K562 (cell line): ENCODE results near the gene CSF2RB. TPM values are rescaled to one million over a fixed set of nuclear protein-coding genes. Genes with fewer than 3 reads are reported as not detected.

Experiments
- ATAC-seq: fragments of 200-7000 bp; cut with Tn5 transposase; 3 replicates; pipeline ENCODE4 v1.9.1; 2020; ENCODE audit warnings: moderate library complexity
- BruUV-seq: library from RNA; stranded (reverse); fragments of 400-500 nt; replicated peaks from 2 replicates; lab custom pipeline; 2021; lab: Mats Ljungman, UMichigan
- CTCF ChIA-PET: fragments of 300-600 bp; formaldehyde crosslinking; extraction: SDS; loops from one replicate; lab custom pipeline; 2021; ENCODE audit warnings: low intra/inter-chr PET ratio; lab: Yijun Ruan, JAX
- POLR2A ChIA-PET: fragments of 300-600, 350-650 bp; sonication (Branson Sonifier 250); formaldehyde crosslinking; extraction: SDS; loops from one replicate; lab custom pipeline; 2021; ENCODE audit warnings: antibody characterized with exemption, inconsistent platforms; lab: Yijun Ruan, JAX
- DNase-seq, 4 experiments: peaks; one replicate each; pipeline versions ENCODE4 v3.0.0 to v3.0.0-alpha.2; 2011 to 2018; ENCODE audit warnings: low spot score in 3 of 4, mixed read lengths in 3 of 4; ENCODE audit errors: extremely low read depth in 1 of 4
- FAIRE-seq: peaks from 2 replicates; lab custom pipeline; 2011; peaks lifted over from hg19 to GRCh38; lab: Jason Lieb, UNC
- H2AFZ ChIP-seq: 2 replicates; pipeline ENCODE4 v1.6.0; 2011; ENCODE audit warnings: low read depth, low read length, control low read depth, inconsistent platforms
- H3K27ac ChIP-seq: fragments of 200-600 bp; 3 replicates; pipeline ENCODE4 v1.8.0; 2011; ENCODE audit warnings: low read depth, mild to moderate bottlenecking, control low read depth, inconsistent platforms, low read length, moderate library complexity, mixed read lengths; ENCODE audit errors: extremely low read depth
- H3K27me3 ChIP-seq, 2 experiments: fragments of 300-600 bp in 1 of 2; 2 replicates in 1 of 2; 3 replicates in 1 of 2; pipeline versions ENCODE4 v1.6.0 to v1.8.0; 2011; ENCODE audit warnings: inconsistent platforms in 2 of 2, low read length in 2 of 2, mild to moderate bottlenecking in 1 of 2, mixed read lengths in 1 of 2, moderate library complexity in 1 of 2; ENCODE audit not compliant: control insufficient read depth in 2 of 2, insufficient read depth in 2 of 2
- H3K36me3 ChIP-seq: fragments of 300-600 bp; 3 replicates; pipeline ENCODE4 v1.8.0; 2011; ENCODE audit warnings: mild to moderate bottlenecking, low read length, inconsistent platforms; ENCODE audit not compliant: control insufficient read depth, insufficient read depth
- H3K4me1 ChIP-seq, 2 experiments: fragments of 200-600 bp in 1 of 2; replicated peaks in 1 of 2; 2 replicates in 1 of 2; 3 replicates in 1 of 2; pipeline versions ENCODE4 v1.5.1 to v1.8.0; 2011; ENCODE audit warnings: inconsistent platforms in 2 of 2, low read length in 2 of 2, mild to moderate bottlenecking in 1 of 2, mixed read lengths in 1 of 2, moderate library complexity in 1 of 2; ENCODE audit not compliant: control insufficient read depth in 2 of 2, insufficient read depth in 2 of 2
- H3K4me2 ChIP-seq: 2 replicates; pipeline ENCODE4 v1.6.1; 2011; ENCODE audit warnings: low read length, control low read depth, inconsistent platforms, mixed read lengths; ENCODE audit not compliant: insufficient read depth
- H3K4me3 ChIP-seq: fragments of 200-600 bp; sonication (generic), shearing (Covaris generic); 2 replicates; pipeline ENCODE4 v1.5.1; 2016; ENCODE audit warnings: control low read depth, inconsistent platforms
- H3K79me2 ChIP-seq: fragments of 200-600 bp; 3 replicates; pipeline ENCODE4 v1.8.0; 2011; ENCODE audit warnings: low read length, inconsistent platforms; ENCODE audit not compliant: control insufficient read depth, insufficient read depth
- H3K9ac ChIP-seq, 2 experiments: 2 replicates each; pipeline versions ENCODE4 v1.6.0 to v1.6.1; 2011; ENCODE audit warnings: low read depth in 2 of 2, low read length in 2 of 2, control low read depth in 1 of 2, inconsistent platforms in 1 of 2, mild to moderate bottlenecking in 1 of 2, mixed read lengths in 1 of 2; ENCODE audit not compliant: insufficient read depth in 1 of 2
- H3K9me1 ChIP-seq: one replicate; pipeline ENCODE4 v1.6.0; 2011; ENCODE audit warnings: inconsistent platforms, mild to moderate bottlenecking, low read length, moderate library complexity; ENCODE audit not compliant: control insufficient read depth, insufficient read depth
- H3K9me3 ChIP-seq: replicated peaks from 2 replicates; pipeline ENCODE4 v1.5.1; 2011; ENCODE audit warnings: low read depth, low read length, inconsistent platforms; ENCODE audit not compliant: control insufficient read depth, insufficient read depth
- H4K20me1 ChIP-seq: replicated peaks from 2 replicates; pipeline ENCODE4 v1.6.1; 2011; ENCODE audit warnings: low read length, inconsistent platforms, mixed read lengths; ENCODE audit not compliant: control insufficient read depth, insufficient read depth
- ARHGAP35 ChIP-seq: fragments of 450-650 bp; IDR thresholded peaks from 2 replicates; pipeline ENCODE4 v1.6.1; 2018; ENCODE audit not compliant: partially characterized antibody
- ASH1L ChIP-seq: fragments of 450-650 bp; IDR thresholded peaks from 2 replicates; pipeline ENCODE4 v1.6.1; 2018; ENCODE audit warnings: borderline replicate concordance, mild to moderate bottlenecking, low read depth; ENCODE audit not compliant: partially characterized antibody
- ELF2 ChIP-seq: fragments of 250-450 bp; sonication (Bioruptor Pico); IDR thresholded peaks from 2 replicates; pipeline ENCODE4 v1.5.0; 2021; ENCODE audit warnings: mild to moderate bottlenecking
- FOXP1 ChIP-seq: sonication (generic); formaldehyde crosslinking; IDR thresholded peaks from 2 replicates; pipeline ENCODE4 v1.8.0; 2022; ENCODE audit warnings: mild to moderate bottlenecking, missing genetic modification reagents
- HDAC8 ChIP-seq: fragments of 450-650 bp; IDR thresholded peaks from 2 replicates; pipeline ENCODE4 v1.6.1; 2016; ENCODE audit warnings: mild to moderate bottlenecking, missing genetic modification characterization, moderate library complexity, missing compliant biosample characterization
- ID3 ChIP-seq, 2 experiments: fragments of 250-450 bp in 1 of 2; fragments of 450-650 bp in 1 of 2; sonication (Bioruptor Pico) in 1 of 2; IDR thresholded peaks; 2 replicates each; pipeline versions ENCODE4 v1.6.1 to v1.8.0; 2016 to 2021; ENCODE audit warnings: mild to moderate bottlenecking in 2 of 2, moderate library complexity in 2 of 2, missing compliant biosample characterization in 1 of 2, missing genetic modification characterization in 1 of 2
- POLR2A ChIP-seq: fragments of 450-650 bp; conservative IDR thresholded peaks from 2 replicates; pipeline ENCODE4 v1.6.1; 2016
- XRCC3 ChIP-seq: fragments of 450-650 bp; IDR thresholded peaks from 2 replicates; pipeline ENCODE4 v1.6.1; 2017; ENCODE audit warnings: mild to moderate bottlenecking, moderate library complexity
- WGBS: fragments of 100-300 bp; shearing (Covaris generic); methylation state at CpG from one replicate; pipeline ENCODE4 v1.1.6; 2016; ENCODE audit warnings: low coverage, mixed read lengths; ENCODE audit not compliant: insufficient coverage; ENCODE audit errors: missing lambda C conversion rate; 5-methylcytosine and 5-hydroxymethylcytosine counted together
- in situ Hi-C: fragments of 300-500 bp; cut with MboI; formaldehyde crosslinking; loops from 4 replicates; pipeline ENCODE4 v1.15.0; 2018; ENCODE audit warnings: inconsistent platforms, mixed read lengths
- intact Hi-C: fragments of 100-400 bp; cut with micrococcal nuclease; formaldehyde crosslinking; loops from 2 replicates; pipeline ENCODE4 v1.14.2; 2022
- polyA plus RNA-seq, 8 experiments: library from polyadenylated mRNA; depleted of rRNA in 4 of 8; stranded (reverse) in 5 of 8; unstranded in 3 of 8; fragments of >200 nt; fragmentation: Nextera tagmentation in 2 of 8; fragmentation: Illumina TruSeq in 1 of 8; extraction: Ambion mirVana in 2 of 8; extraction: Trizol in 1 of 8; gene quantifications; 2 replicates each; pipeline versions ENCODE4 v1.2.1 to v1.2.3, GENCODE V29; 2011 to 2014; ENCODE audit warnings: inconsistent platforms in 1 of 8, missing spikeins in 1 of 8
- total RNA-seq, 7 experiments: library from RNA; depleted of rRNA in 6 of 7; stranded (reverse); fragments of >200 nt in 6 of 7; fragmentation: Illumina TruSeq in 2 of 7; extraction: Trizol in 2 of 7; gene quantifications; 2 replicates each; pipeline versions ENCODE4 v1.2.1 to v1.2.3, GENCODE V29; 2011 to 2021; ENCODE audit warnings: low replicate concordance in 1 of 7

The CSF2RB gene
- total and polyA plus RNA-seq, 9 of the 15 experiments (the other 6 are each of a cell fraction or from before 2014, with no cell fraction given), result 0.04 to 1.0 (median 0.36) TPM

- no TSS peak for BruUV-seq
- TF ChIP-seq FOXP1 (CRISPR knock-in tag), result no peak
- TF ChIP-seq POLR2A, result no peak
- TF ChIP-seq HDAC8 (tag), result no peak
- TF ChIP-seq ELF2, result no peak
- no peak for TF ChIP-seq ID3 (CRISPR knock-in tag; IDR thresholded peaks at IDR 0.05)
- no peak for TF ChIP-seq ID3 (tag; IDR thresholded peaks at IDR 0.05)
- TF ChIP-seq ASH1L, result no peak
- TF ChIP-seq ARHGAP35, result no peak
- TF ChIP-seq XRCC3, result no peak
- Histone ChIP-seq H2AFZ (no peak overlapping the region), H3K36me3 (no peaks in the 10 kb centered on the region), H3K4me1 (peaks cover 0 to 5% of the 10 kb centered on the region in 2 experiments; a peak in 1 of 5 replicates), H4K20me1 (no peaks in the 10 kb centered on the region), H3K27me3 (peaks cover 0 to 6% of the 10 kb centered on the region in 2 experiments; a peak in 1 of 5 replicates), H3K4me3 (no peak overlapping the region), H3K4me2 (no peak overlapping the region), H3K9ac (no peak overlapping the region), H3K9me1 (no peaks in the 10 kb centered on the region), H3K79me2 (no peaks in the 10 kb centered on the region), H3K27ac (no peak overlapping the region), H3K9me3 (no peaks in the 10 kb centered on the region)
- POLR2A ChIA-PET, result interaction anchor here (1.5 kb wide), 1 partner anchor 40 kb away, joined by 6 read pairs; no protein-coding TSS in a partner anchor
- ATAC-seq (no peak), FAIRE-seq (no peak), DNase-seq (no peak)
- intact Hi-C loops, result no loop called here
- CTCF ChIA-PET, result no interaction called here
- WGBS, result 0% methylated on average over 1 of the region's 1 CpG
- in situ Hi-C loops, result no loop called here
These were observed 13.9 kb upstream of the CSF2RB start for GRCh38 chr22:36899498-36899897.
